Activated CD4-positive, alpha-beta T cell treated with anti-CD3 and anti-CD28 coated beads, Interleukin-2, Interleukin-4, amounts not matched to agents 100 ng/mL and 50 ng/mL, durations not matched to agents 16 hours and 8 hours (primary cell): ENCODE results near the gene CPEB2.

ENCODE experiments used
- DNase-seq: peaks from one replicate; pipeline ENCODE4 v3.0.0-alpha.2; 2020; ENCODE audit warnings: low spot score

The CPEB2 gene

GRCh38 chr4:15118292-15118691, 116.0 kb downstream of the CPEB2 start:
- no peak for DNase-seq
